Progenitor cell of endocrine pancreas (in vitro differentiated cells): ENCODE results near the gene TTC19. TPM values are rescaled to one million over a fixed set of nuclear protein-coding genes. Genes with fewer than 3 reads are reported as not detected.

Experiments
- DNase-seq: peaks from one replicate; pipeline ENCODE4 v3.0.0; 2021; ENCODE audit warnings: low spot score; ENCODE audit not compliant: unreplicated experiment
- H3K27ac Mint-ChIP-seq: 2 replicates; pipeline ENCODE4 v1.8.0; 2021; ENCODE audit warnings: mild to moderate bottlenecking, moderate library complexity, mixed read lengths
- H3K27me3 Mint-ChIP-seq: 2 replicates; pipeline ENCODE4 v1.8.0; 2021; ENCODE audit warnings: mixed read lengths
- H3K36me3 Mint-ChIP-seq: 2 replicates; pipeline ENCODE4 v1.8.0; 2022; ENCODE audit warnings: mixed read lengths; ENCODE audit not compliant: insufficient read depth
- H3K4me1 Mint-ChIP-seq: 2 replicates; pipeline ENCODE4 v1.8.0; 2021; ENCODE audit warnings: low read depth, mixed read lengths
- H3K4me3 Mint-ChIP-seq: 2 replicates; pipeline ENCODE4 v1.8.0; 2021; ENCODE audit warnings: low read depth, mild to moderate bottlenecking, moderate library complexity, mixed read lengths
- H3K9me3 Mint-ChIP-seq: 2 replicates; pipeline ENCODE4 v1.8.0; 2021; ENCODE audit warnings: low read depth, mixed read lengths
- total RNA-seq: library from RNA; stranded (reverse); gene quantifications from 2 replicates; pipeline ENCODE4 v1.2.1, GENCODE V29; 2021
- TF ChIP-seq, protein P1 (sequence below): fragments of 200-600 bp; sonication (generic); IDR thresholded peaks from one replicate; pipeline ENCODE4 v1.5.0; 2021; ENCODE audit warnings: antibody characterized with exemption, mild to moderate bottlenecking; ENCODE audit not compliant: unreplicated experiment

Gene TTC19
- total RNA-seq, 1 donor from 2014 or later: 42.5 TPM

DNA sequence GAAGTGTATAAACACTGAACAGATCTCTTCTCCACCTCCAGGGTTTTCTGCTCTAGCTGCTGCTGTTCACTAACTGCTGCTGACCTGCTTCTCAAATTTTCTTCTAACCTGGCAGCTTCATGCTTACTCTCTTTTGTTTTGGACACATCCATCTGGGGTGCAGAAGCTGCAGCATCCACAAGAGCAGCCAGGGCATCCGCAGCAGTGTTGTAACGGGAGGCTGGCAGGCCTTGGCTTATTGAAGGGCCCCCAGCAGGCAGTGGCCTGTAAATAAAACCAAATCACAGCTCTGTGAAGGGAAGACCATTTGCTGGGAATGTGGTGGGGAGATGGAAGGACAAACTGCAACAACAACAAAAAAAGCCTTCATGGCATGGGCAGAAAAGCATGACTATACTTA is 62.0 kb downstream of the TTC19 start:
- Mint-ChIP-seq H3K9me3 (no peaks in the 10 kb centered on the region), H3K36me3 (peaks cover 38% of the 10 kb centered on the region), H3K4me1 (no peaks in the 10 kb centered on the region), H3K27ac (no peak overlapping the region), H3K4me3 (no peak overlapping the region), H3K27me3 (no peaks in the 10 kb centered on the region)
- TF ChIP-seq, protein P1, sequence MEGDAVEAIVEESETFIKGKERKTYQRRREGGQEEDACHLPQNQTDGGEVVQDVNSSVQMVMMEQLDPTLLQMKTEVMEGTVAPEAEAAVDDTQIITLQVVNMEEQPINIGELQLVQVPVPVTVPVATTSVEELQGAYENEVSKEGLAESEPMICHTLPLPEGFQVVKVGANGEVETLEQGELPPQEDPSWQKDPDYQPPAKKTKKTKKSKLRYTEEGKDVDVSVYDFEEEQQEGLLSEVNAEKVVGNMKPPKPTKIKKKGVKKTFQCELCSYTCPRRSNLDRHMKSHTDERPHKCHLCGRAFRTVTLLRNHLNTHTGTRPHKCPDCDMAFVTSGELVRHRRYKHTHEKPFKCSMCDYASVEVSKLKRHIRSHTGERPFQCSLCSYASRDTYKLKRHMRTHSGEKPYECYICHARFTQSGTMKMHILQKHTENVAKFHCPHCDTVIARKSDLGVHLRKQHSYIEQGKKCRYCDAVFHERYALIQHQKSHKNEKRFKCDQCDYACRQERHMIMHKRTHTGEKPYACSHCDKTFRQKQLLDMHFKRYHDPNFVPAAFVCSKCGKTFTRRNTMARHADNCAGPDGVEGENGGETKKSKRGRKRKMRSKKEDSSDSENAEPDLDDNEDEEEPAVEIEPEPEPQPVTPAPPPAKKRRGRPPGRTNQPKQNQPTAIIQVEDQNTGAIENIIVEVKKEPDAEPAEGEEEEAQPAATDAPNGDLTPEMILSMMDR: no peak
- DNase-seq: no peak

DNA sequence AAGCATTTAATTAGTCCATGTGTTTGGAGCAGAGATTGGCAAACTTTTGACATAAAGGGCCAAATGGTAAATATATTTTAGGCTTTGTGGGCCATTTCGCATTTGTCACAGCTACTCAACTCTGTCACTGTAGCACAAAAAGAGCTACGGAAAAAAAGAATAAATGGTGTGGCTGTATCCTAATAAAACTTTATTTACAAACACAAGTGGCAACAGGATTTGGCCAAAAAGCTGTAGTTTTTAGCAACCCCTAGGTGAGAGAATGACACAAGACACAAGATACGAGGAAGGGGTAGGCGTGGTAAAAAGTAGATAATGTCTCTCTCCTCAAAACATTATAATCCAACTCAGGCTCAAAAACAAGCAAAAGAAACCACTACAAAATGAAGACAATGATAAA is 66.5 kb downstream of the TTC19 start:
- TF ChIP-seq, protein P1: no peak
- DNase-seq: no peak
- H3K9me3 Mint-ChIP-seq: no peaks in the 10 kb centered on the region
- no peaks in the 10 kb centered on the region for H3K27me3 Mint-ChIP-seq
- H3K4me3 Mint-ChIP-seq: no peak overlapping the region
- no peaks in the 10 kb centered on the region for H3K4me1 Mint-ChIP-seq
- peaks cover 40% of the 10 kb centered on the region for H3K36me3 Mint-ChIP-seq
- no peak overlapping the region for H3K27ac Mint-ChIP-seq

DNA sequence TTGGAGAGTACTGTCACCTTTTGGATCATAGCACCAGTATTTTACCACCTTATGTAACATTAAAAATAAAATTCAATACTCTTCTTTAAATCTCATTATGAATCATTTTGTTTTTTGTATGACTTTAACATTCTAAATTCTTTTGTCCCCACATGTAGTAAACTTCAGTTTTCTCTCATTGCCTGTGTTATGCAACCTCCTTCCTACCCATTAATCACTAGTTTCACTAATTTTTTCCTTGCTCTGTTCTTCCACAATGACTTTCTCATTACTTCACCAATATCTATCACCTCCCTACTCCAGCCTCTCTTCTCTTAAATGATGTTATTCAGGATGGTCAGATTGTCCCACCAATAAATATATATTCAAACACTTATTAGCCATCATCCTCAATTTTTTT is 68.7 kb downstream of the TTC19 start:
- Mint-ChIP-seq H3K9me3 (no peaks in the 10 kb centered on the region), H3K27ac (no peak overlapping the region), H3K4me1 (no peaks in the 10 kb centered on the region), H3K27me3 (no peaks in the 10 kb centered on the region), H3K36me3 (peaks cover 33% of the 10 kb centered on the region), H3K4me3 (no peak overlapping the region)
- DNase-seq: no peak
- TF ChIP-seq, protein P1: no peak

DNA sequence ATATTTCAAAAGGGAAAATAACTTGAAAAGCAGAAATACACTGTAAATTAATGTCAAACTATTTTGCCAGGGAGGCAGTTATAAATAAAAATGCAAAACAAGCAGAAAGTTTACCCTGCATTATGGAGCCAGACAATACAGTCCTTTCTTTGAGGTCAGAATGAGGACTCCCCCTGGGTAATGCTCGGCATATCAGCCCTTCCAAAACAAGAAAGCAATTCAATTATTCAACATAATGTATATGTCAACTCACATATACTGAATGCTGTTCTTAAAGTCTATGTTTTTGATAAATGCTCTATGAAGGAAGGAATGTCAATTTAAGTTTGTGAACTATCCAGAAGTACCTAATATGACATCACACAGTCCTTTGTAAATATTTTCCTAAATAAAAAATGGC is 72.4 kb downstream of the TTC19 start:
- DNase-seq: no peak
- no peaks in the 10 kb centered on the region for H3K27me3 Mint-ChIP-seq
- no peak overlapping the region for H3K4me3 Mint-ChIP-seq
- H3K9me3 Mint-ChIP-seq: no peaks in the 10 kb centered on the region
- H3K27ac Mint-ChIP-seq: no peak overlapping the region
- TF ChIP-seq, protein P1: no peak
- H3K36me3 Mint-ChIP-seq: peaks cover 30% of the 10 kb centered on the region
- H3K4me1 Mint-ChIP-seq: peaks cover 5% of the 10 kb centered on the region

DNA sequence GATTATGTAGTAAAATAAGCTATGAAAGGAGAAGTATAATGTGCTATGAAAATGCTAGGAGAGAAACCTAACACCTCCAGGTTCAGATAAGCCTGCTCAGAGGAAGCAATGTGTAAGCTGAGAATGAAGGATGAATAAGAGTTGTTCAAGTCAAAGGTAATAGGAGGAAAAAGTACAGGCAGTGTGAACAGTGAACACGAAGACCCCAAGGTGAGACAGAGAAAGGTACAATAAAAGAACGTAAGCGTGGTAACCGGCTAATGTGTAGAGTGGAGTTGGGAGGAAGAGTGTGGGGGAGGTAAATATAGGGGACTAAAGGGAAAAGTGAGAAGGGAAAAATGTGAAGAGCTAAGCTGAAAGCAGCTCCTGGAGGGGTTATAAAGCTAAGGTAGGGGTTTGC is 74.2 kb downstream of the TTC19 start:
- TF ChIP-seq, protein P1: no peak
- no peaks in the 10 kb centered on the region for H3K9me3 Mint-ChIP-seq
- H3K4me3 Mint-ChIP-seq: no peak overlapping the region
- peaks cover 31% of the 10 kb centered on the region for H3K36me3 Mint-ChIP-seq
- peaks cover 5% of the 10 kb centered on the region for H3K4me1 Mint-ChIP-seq
- H3K27me3 Mint-ChIP-seq: no peaks in the 10 kb centered on the region
- no peak for DNase-seq
- H3K27ac Mint-ChIP-seq: no peak overlapping the region
